Stimulated activated CD4-positive, alpha-beta T cell treated with anti-CD3 and anti-CD28 coated beads, Interleukin-2, amount 100 ng/mL, for 4 hours (primary cell): ENCODE results near the gene SESTD1.

Experiments used
- DNase-seq: peaks from one replicate; pipeline ENCODE4 v3.0.0-alpha.2; 2020; ENCODE audit warnings: low read depth

Gene SESTD1

DNA sequence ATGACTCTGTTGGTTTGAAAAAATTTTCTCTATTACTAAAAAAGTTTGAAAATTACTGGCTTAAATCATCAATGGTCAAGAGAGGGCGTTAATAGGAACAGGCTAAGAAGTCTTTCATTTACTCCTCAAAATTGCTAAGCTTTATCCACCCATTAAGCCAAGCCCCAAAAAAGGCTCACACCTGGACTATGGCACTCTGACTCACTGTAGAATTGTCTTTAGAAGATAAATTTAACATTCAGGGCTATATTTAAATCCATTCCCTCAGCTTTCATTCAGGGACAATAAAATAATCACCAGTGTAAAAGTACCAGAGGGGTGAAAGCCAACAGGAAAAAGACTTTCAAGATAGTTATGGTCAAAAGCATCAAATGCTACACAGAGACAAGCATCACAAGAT lies 80.0 kb downstream of the SESTD1 start:
- DNase-seq = no peak

- DNase-seq = no peak
These were observed 83.6 kb downstream of the SESTD1 start for GRCh38 chr2:179181002-179181401.

DNA sequence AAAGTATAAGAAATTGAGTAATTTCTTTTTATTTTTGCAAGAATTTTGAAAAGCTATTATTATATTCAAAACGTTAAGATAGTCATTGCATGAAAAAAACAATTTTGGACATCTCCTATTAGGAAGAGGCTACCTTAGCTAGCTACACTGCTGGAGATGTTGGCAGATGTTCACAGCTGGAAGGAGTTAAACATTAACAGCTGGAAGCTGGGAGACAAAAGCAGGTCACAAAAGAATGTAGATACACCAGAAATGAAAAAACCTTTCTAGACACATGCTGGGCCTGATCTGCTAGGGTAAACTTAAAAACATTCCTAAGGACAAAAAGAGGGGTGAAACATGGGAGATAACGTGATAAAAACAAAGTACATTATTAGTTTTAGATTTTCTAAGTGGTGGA lies 84.4 kb downstream of the SESTD1 start:
- no peak for DNase-seq

DNA sequence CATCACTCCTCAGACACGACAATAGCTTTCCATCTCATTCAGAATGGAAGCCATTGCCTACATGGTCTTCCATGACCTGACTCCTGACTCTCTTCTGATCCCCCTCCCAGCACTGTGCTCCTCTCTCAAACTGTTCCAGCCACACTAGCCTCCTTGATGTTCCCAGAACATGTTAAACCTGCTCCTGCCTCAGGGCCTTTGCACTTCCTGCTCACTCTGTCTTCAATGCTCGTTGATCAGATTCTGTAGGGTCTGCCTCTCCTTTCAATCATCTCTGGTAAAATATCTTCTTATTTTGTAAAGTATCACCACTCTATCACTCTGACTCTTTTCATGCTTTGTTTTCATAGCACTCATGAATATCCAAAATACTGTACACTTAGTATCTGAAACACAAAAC lies 84.9 kb downstream of the SESTD1 start:
- DNase-seq = no peak

- DNase-seq = no peak
These were observed 86.9 kb downstream of the SESTD1 start for GRCh38 chr2:179177694-179178093.

DNA sequence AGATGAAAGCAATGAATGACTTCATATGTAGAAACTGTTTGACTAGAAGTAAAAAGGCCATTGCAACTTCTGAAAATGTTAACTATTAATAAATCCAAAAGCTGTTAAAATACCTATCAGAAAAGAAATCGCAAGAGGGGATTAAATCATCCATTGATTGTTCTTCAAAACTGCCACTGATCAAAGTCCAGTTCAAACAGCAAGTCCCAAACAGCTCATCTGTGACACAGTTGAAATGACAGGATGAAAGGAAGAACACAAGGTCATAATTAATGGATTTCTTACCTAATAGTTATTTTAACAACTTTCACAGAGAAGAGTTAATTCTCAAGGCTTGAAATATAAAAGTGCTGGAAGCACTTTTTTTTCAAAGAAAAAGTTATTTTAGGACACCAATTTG lies 90.4 kb downstream of the SESTD1 start:
- no peak for DNase-seq

- no peak for DNase-seq
These were observed 91.7 kb downstream of the SESTD1 start for GRCh38 chr2:179172894-179173293.

DNA sequence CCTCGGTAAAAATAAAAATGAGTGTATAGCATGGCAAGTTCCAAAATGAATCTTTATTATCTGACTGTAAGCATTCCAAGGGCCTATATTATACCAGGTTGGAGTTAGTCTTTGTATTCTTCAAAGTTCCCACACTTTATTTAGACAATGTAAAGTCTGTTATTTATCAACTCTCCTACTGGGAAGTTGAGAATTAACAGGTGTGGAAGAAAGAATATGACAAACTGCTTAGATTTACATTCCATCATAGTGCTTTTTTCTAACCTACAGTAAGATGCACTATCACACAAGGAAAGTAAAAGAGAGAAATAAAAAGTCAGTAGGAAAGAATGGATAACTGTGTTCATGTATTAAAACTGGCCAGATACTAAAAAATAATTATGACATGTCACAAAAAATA lies 93.3 kb downstream of the SESTD1 start:
- DNase-seq = no peak

DNA sequence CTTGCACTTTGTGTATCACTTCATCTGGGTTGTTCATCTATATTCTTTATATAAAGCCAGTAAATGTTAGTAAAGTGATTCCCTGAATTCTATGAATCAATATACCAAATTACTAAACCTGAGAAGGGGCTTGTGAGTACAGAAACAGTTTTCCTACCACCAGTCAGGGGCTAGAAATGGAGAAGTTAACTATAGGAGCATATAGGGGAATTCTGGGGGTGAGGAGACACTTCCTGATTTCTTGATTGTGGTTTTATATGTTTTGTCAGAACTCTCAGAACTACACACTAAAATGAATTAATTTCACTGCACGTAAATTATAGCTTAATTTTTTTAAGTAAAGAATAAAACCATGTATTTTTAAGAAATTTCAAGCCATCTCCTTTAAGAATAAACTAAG lies 93.7 kb downstream of the SESTD1 start:
- no peak for DNase-seq

DNA sequence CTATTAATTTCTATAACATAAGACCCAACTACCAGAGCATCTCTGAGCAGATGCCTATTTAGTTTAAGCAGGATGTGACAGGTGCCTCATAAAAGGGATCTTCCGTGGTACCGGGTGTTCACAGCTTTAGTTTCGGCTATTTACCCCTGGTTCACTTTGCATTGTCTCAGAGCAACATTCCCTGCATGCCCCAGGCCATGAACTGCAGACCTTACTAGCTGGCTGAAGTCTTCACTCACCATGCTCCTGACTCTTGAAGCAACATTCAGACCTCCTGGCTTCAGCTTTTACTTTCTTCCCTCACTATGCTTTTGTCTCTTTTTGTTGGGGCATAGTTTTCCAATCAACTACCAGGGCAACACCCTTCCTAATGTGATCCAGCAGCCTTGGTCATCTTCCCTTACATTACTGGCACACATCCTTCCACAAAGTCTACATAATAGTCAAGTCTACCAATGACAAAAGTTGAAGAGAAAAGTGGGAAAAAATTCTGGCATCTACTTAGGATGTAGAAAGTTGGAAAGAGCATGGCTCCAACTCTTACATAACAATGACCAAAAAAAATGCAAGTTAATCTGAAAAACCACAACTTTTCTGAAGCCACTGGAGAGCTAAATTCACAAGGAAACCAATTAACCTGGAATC lies 99.2 kb downstream of the SESTD1 start:
- no peak for DNase-seq

GRCh38 chr2:179141206-179141605 lies 123.4 kb downstream of the SESTD1 start:
- no peak for DNase-seq

DNA sequence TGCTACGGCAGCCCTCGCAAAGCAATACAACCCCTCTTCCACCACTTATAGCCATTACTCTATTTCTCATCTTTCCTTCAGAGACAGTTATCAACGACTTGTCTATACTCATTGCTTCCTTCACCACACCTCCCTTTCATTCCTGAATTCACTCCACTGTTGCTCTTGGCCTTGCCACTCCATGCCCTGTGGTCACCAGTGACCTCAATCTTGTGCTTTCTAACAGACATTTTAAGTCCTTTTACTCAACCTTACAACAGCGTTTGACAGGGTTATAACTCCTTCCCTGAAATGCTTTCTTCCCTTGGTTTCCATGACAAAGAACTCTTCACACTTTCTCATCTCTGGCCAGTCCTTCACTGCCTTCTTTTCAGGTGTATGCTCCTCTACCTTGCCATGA lies 124.1 kb downstream of the SESTD1 start:
- no peak for DNase-seq

DNA sequence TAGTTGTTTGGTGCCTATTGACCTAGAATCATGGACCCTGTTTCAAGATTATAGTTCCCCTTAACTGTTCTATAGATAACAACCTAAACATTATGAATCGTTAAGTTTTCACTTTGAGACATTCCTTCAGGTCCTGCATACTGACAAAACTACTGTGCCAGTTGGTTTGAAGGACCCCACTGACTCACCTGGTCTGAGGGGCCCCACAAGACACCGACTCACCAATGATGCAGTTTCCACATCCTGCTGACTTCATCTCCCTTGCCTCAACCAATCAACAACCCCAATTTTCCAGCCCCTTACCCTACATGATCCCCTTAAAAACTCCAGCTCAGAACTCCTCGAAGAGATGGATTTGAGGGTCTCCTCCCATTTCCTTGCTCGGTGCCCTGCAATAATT lies 125.1 kb downstream of the SESTD1 start:
- DNase-seq = no peak

GRCh38 chr2:179137200-179137759 lies 127.4 kb downstream of the SESTD1 start:
- no peak for DNase-seq

DNA sequence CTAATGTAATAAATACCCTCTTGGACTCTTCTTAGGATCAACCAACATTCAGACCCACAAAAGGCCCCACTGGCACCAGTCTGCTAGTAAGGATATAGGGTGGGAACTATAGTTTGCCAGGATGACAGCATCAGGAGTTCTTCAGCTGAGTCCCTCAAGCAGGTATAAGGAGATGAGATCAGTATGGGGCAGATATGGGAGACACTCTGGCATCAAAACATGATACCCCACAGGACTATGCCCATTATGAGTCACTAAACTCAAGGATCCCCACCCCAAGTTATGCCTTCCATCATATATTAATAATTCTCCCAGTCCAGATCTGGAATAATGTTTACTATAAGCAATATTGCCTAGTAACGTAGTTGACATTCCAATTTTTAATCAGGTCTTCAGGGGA lies 131.6 kb downstream of the SESTD1 start:
- no peak for DNase-seq

GRCh38 chr2:179132076-179132475 lies 132.6 kb downstream of the SESTD1 start:
- no peak for DNase-seq

GRCh38 chr2:179130560-179130959 lies 134.1 kb downstream of the SESTD1 start:
- no peak for DNase-seq

DNA sequence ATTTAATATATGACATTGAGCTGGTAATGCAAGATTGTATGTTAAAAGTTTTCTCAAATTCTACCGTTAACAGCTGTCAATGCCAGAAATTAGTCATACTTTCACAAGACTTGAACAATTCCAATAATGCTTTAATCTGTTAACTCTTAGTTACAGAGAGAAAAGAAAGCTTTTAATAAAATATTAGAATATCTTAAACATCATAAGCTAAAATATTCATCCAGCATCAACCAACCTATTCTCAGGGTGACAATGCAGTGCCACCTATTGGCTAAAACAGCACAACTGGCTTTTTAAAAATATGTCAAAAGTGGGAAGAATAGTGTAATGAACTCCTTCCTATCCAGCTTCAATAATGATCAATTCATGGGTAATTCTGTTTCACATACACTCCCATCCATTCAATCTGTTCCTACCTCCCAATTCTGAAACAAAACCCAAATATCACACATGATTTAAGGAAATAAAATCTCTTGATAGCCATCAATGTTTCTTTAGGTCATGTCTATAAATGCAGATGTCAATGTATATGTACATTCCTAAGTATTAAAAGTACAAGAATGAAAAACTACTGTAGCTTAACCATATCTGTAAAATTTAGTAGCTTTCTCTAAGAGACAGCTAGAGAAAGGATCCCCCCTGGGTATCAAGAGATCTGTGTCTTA lies 134.9 kb downstream of the SESTD1 start:
- no peak for DNase-seq

DNA sequence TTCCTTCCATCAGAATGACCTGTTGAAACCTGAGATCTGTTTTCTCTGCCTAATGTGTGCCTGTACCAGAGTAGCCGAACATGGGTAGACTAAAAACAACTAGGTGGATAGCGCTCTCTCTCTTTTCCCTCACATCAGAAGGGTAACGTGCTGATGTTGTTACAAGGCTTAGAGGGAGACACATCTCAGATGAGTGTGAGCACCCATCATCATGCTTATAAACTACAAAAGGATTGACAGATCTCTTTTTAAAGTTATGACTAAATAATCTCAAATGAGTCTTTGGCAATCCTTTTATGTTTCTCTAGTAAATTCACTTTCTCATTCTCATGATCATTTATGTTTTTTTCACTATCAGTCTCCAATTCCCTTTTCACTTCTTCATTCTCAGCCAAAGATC lies 139.2 kb downstream of the SESTD1 start:
- DNase-seq = no peak

- no peak for DNase-seq
These were observed 140.3 kb downstream of the SESTD1 start for GRCh38 chr2:179124282-179124681.

DNA sequence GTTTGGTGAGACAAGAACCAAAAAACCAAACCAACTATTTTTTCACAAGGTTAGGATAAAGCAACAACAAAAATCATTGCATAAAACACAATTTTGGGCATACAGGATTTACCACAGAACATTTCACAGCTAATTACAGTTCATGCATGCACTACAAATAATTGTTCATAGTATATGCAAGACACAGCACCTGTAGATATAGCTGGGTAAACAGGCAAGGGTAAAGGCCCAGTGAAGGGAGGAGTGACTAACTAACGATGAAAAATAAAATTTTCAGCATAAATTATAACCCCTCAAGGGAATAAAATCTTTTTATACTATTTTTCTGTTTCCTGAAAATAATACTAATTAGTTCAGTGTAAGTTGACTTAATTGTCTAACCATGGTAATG lies 141.4 kb downstream of the SESTD1 start:
- no peak for DNase-seq

- DNase-seq = no peak
These were observed 156.9 kb downstream of the SESTD1 start for GRCh38 chr2:179107737-179108136.

DNA sequence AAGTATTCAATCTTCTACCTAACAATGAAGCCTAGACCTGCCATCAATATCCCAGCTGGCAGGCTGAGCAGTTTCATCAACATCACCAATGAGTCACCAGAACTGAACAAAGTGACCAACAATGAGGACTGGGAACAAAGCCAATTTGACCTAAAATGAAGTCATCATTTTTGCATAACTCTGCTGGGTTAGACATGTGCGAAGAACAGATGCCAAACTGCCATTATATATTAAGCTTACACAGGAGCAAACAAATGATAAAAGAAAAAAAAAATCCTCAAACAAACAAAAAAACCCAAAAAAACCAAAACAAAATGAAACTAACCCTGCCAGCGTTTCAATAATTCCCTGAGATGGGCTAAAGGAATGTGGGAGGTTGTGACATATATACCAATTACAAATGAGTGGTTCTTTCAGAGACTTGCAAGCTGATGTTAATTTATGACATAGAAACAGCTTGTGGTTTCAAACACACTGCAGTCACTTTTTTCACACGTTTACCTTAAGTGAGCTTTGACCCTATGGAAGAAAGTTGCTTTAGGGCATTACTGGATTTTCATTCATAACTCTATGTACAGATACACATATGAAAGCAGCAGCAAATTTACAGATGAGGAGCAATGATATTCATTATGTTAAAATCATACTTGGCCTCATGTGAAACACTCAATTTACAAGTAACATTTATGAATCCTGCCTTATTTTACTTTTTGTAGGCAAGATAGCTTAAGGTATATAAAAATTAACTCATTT lies 157.8 kb downstream of the SESTD1 start:
- DNase-seq = no peak
